SH-SY5Y (cell line): ENCODE data around the gene ZFP36L1.

ENCODE experiments used
- GATA2 ChIP-seq: IDR thresholded peaks from 2 replicates; pipeline ENCODE4 v1.6.1; 2011; ENCODE audit warnings: mild to moderate bottlenecking, low read depth, low read length
- GATA3 ChIP-seq: IDR thresholded peaks from 2 replicates; pipeline ENCODE4 v1.6.1; 2011; ENCODE audit warnings: low read depth, mild to moderate bottlenecking, low read length, moderate library complexity

- TF ChIP-seq GATA2 (no peak), GATA3 (no peak)
Measured at GRCh38 chr14:68779761-68780323, 13.0 kb downstream of the ZFP36L1 start.
